PC-3 (cell line): ENCODE data around the gene FTL.

Experiments used
- EZH2 ChIP-seq: fragments of 300-600 bp; sonication (generic); IDR thresholded peaks from one replicate; pipeline ENCODE4 v1.6.1; 2017; ENCODE audit warnings: antibody characterized with exemption, mild to moderate bottlenecking, low read length; ENCODE audit not compliant: unreplicated experiment
- EZH2phosphoT487 ChIP-seq: fragments of 300-600 bp; sonication (generic); IDR thresholded peaks from 2 replicates; pipeline ENCODE4 v1.6.1; 2018; ENCODE audit warnings: mild to moderate bottlenecking, antibody characterized with exemption, low read length, borderline replicate concordance
- TF ChIP-seq, protein P1 (sequence below): fragments of 300-600 bp; sonication (generic); conservative IDR thresholded peaks from 2 replicates; pipeline ENCODE4 v1.5.1; 2017; ENCODE audit warnings: antibody characterized with exemption, low read depth, mild to moderate bottlenecking, low read length

DNA sequence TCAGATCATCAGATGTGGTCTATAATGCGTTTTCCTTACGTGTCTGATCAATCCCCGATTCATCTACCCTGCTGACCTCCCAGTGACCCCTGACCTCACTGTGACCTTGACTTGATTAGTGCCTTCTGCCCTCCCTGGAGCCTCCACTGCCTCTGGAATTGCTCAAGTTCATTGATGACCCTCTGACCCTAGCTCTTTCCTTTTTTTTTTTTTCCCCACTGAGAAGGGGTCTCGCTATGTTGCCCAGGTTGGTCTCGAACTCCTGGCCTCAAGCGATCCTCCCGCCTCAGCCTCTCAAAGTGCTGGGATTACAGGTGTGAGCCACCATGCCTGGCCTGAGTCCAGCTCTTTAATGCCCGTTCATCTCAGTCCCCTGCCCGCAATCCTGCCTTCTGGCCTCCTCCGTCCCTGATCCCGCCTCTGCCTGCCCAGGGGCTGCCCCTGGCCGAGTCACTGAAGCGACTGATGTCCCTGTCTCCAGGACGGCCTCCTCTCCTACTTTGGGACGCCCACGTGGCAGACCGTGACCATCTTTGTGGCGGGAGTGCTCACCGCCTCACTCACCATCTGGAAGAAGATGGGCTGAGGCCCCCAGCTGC, 4.0 kb upstream of the FTL start:
- TF ChIP-seq, protein P1, sequence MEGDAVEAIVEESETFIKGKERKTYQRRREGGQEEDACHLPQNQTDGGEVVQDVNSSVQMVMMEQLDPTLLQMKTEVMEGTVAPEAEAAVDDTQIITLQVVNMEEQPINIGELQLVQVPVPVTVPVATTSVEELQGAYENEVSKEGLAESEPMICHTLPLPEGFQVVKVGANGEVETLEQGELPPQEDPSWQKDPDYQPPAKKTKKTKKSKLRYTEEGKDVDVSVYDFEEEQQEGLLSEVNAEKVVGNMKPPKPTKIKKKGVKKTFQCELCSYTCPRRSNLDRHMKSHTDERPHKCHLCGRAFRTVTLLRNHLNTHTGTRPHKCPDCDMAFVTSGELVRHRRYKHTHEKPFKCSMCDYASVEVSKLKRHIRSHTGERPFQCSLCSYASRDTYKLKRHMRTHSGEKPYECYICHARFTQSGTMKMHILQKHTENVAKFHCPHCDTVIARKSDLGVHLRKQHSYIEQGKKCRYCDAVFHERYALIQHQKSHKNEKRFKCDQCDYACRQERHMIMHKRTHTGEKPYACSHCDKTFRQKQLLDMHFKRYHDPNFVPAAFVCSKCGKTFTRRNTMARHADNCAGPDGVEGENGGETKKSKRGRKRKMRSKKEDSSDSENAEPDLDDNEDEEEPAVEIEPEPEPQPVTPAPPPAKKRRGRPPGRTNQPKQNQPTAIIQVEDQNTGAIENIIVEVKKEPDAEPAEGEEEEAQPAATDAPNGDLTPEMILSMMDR: no peak
- TF ChIP-seq EZH2phosphoT487 (no peak), EZH2 (no peak)
